ENCODE results near the gene PSMG2. TPM values are rescaled to one million over a fixed set of nuclear protein-coding genes. Genes with fewer than 3 reads are reported as not detected.

The PSMG2 gene
- total and polyA plus RNA-seq, 9 donors, result 51.9 to 114 (median 66.8) TPM

DNA sequence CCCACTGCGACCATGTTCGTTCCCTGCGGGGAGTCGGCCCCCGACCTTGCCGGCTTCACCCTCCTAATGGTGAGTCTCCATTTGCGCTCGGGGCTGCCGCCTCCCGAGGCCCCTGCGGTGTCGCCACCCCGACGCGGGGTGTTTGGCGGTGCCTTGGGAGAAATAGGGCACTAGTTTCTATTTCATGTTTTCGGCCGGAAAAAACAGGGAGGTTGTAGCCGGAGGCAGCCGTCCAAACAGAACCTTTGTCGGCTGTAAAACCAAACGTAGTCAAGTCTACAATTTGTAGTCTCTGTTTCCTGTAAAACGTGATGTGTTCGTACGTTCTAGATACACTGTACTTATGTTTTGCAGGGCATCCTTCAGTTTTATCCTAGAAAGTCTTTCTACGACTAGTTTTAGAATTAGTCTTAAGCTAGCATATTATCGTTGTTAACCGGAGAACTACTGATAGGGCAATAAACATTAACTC, 290 bp downstream of the PSMG2 start:
- TF ChIP-seq, protein P1, sequence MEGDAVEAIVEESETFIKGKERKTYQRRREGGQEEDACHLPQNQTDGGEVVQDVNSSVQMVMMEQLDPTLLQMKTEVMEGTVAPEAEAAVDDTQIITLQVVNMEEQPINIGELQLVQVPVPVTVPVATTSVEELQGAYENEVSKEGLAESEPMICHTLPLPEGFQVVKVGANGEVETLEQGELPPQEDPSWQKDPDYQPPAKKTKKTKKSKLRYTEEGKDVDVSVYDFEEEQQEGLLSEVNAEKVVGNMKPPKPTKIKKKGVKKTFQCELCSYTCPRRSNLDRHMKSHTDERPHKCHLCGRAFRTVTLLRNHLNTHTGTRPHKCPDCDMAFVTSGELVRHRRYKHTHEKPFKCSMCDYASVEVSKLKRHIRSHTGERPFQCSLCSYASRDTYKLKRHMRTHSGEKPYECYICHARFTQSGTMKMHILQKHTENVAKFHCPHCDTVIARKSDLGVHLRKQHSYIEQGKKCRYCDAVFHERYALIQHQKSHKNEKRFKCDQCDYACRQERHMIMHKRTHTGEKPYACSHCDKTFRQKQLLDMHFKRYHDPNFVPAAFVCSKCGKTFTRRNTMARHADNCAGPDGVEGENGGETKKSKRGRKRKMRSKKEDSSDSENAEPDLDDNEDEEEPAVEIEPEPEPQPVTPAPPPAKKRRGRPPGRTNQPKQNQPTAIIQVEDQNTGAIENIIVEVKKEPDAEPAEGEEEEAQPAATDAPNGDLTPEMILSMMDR (IDR thresholded peaks at IDR 0.05), result no peak
- Histone ChIP-seq H3K9me3 (no peaks in the 10 kb centered on the region), H3K36me3 (no peaks in the 10 kb centered on the region), H3K27me3 (no peaks in the 10 kb centered on the region), H3K4me3 (peak overlapping the region; percentile 87), H3K4me1 (ENCODE audit: insufficient read depth) (peaks cover 8% of the 10 kb centered on the region), H3K27ac (peak overlapping the region; percentile 93 to 98)
- DNase-seq, result no peak
- intact Hi-C loops (cut with DNase I), result no loop called here
- WGBS, 3 donors, result 0 to 1% (median 1%) methylated on average over 28 of the region's 28 CpGs

DNA sequence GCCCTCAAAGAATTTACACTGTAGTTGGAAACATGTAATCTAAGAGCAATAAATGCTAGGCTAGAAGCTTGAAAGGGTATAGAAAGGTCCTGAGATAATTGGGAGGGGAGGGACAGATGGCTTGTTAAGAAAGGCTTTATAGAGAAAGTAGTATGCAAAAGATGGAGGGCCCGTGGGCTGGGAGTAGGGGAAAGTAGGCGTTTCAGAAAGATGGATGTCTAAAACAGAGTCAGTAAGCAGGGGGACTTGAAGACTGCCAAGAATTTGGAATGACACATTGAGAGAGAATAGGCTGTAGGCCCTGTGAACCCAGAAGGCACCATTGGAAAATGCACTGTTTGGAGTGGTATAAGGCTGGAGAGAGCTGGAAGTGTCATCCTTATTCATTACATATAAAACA, 822 bp downstream of the PSMG2 start:
- 0 to 2% (median 2%) methylated on average over 2 of the region's 2 CpGs for WGBS, 3 donors
- Histone ChIP-seq H3K9me3 (no peaks in the 10 kb centered on the region), H3K36me3 (no peaks in the 10 kb centered on the region), H3K4me1 (ENCODE audit: insufficient read depth) (peaks cover 8% of the 10 kb centered on the region), H3K4me3 (peak overlapping the region; percentile 87), H3K27ac (peak overlapping the region in 1 of 2 donors; percentile 98), H3K27me3 (no peaks in the 10 kb centered on the region)
- TF ChIP-seq EP300 (IDR thresholded peaks at IDR 0.05), result no peak
- no peak for TF ChIP-seq POLR2A (IDR thresholded peaks at IDR 0.05)
- TF ChIP-seq, protein P1 (IDR thresholded peaks at IDR 0.05), result no peak
- intact Hi-C loops (cut with DNase I), result no loop called here
- DNase-seq, result no peak

DNA sequence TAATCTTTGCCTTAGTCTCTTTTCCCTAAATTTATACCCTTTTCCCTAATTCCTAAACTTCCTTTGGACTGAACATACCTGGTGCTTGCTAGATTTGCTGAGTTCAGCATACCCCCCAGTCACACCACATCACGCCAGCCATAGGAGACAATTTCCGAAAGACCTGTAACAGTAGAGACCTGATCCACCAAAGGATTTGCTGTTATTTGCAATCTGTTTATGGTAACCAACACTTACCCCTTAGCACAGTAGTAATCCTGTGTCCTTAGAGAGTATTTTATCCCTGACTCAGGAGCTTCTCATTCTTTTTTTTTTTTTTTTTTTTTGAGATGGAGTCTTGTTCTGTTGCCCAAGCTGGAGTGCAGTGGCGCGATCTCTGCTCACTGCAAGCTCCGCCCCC, 8.6 kb downstream of the PSMG2 start:
- Histone ChIP-seq H3K27ac (no peak overlapping the region), H3K4me1 (ENCODE audit: insufficient read depth) (no peaks in the 10 kb centered on the region), H3K27me3 (no peaks in the 10 kb centered on the region), H3K4me3 (no peak overlapping the region), H3K9me3 (no peaks in the 10 kb centered on the region), H3K36me3 (no peaks in the 10 kb centered on the region)
- no peak for DNase-seq
- 95 to 98% (median 97%) methylated on average over 5 of the region's 5 CpGs for WGBS, 3 donors
- TF ChIP-seq, protein P1 (IDR thresholded peaks at IDR 0.05), result no peak
- no peak for TF ChIP-seq POLR2A (IDR thresholded peaks at IDR 0.05)
- intact Hi-C loops (cut with DNase I), result no loop called here

DNA sequence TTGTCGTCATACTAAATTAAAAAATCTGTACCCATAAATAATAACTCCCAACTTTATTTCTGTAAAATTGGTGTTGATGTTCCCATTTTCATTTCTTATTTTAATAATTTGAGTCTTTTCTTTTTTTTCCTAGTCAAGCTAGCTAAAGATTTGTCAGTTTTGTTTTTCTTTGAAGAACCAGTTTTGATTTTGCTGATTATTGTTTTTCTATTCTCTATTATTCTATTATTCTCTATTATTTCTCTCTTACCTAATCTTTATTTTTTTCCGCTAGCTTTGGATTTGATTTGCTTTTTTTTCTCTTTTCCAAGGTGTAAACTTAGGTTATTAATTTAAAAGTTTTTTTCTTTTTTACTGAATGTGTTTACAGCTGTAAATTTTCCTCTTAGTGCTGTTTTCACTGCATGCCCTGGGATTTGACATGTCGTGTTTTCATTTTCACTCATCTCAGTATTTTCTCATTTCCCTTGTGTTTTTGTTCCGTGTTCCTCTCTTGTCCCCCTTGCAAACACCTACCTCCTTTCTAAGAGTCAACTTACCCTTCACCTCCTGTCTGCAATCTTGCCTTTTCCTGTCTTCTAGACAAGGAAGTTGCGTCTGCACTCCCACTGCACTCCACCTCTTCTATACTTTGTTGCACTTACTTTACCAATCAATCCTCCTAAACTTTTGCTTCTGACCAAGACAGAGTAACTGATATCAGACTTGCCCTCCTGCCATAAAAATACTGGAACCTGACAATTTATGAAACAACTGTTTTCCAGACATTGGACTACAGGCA, 18.8 kb downstream of the PSMG2 start:
- intact Hi-C loops (cut with DNase I), result no loop called here
- Histone ChIP-seq H3K9me3 (no peaks in the 10 kb centered on the region), H3K27ac (no peak overlapping the region), H3K27me3 (no peaks in the 10 kb centered on the region), H3K4me1 (ENCODE audit: insufficient read depth) (no peaks in the 10 kb centered on the region), H3K4me3 (no peak overlapping the region), H3K36me3 (no peaks in the 10 kb centered on the region)
- DNase-seq, result no peak
- WGBS, 3 donors, result 84 to 94% (median 89%) methylated on average over 5 of the region's 5 CpGs
- no peak for TF ChIP-seq POLR2A (IDR thresholded peaks at IDR 0.05)
- TF ChIP-seq, protein P1 (IDR thresholded peaks at IDR 0.05), result no peak
- no peak for TF ChIP-seq EP300 (IDR thresholded peaks at IDR 0.05)

Measured in ovary (tissue), 9 donors.